ENCODE data around the gene COX7B.

GRCh38 chrX:77924320-77924859 is 25.1 kb downstream of the COX7B start:
- no peak for TF ChIP-seq POLR2AphosphoS5 (IDR thresholded peaks at IDR 0.05; ENCODE audit: insufficient read depth, low read depth, low read length)
- TF ChIP-seq POLR2A (IDR thresholded peaks at IDR 0.05; ENCODE audit: low read depth, low read length): no peak

Measured in endothelial cell of umbilical vein (primary cell).